KMS-11 (cell line): ENCODE data around the gene CLMN.

ENCODE experiments used
- H2AFZ ChIP-seq: fragments of 200-600 bp; sonication (generic); 2 replicates; pipeline ENCODE4 v1.6.1; 2016; ENCODE audit warnings: antibody characterized with exemption, mixed run types, low read depth
- H3K27ac ChIP-seq: fragments of 200-600 bp; sonication (generic); 2 replicates; pipeline ENCODE4 v1.6.1; 2016; ENCODE audit warnings: mild to moderate bottlenecking, mixed run types
- H3K27me3 ChIP-seq: fragments of 200-600 bp; sonication (generic); 2 replicates; pipeline ENCODE4 v1.6.1; 2017; ENCODE audit warnings: mild to moderate bottlenecking, low read depth, mixed run types, moderate library complexity; ENCODE audit not compliant: insufficient read depth
- H3K36me3 ChIP-seq: fragments of 200-600 bp; sonication (generic); 2 replicates; pipeline ENCODE4 v1.6.1; 2017; ENCODE audit warnings: mild to moderate bottlenecking, mixed run types; ENCODE audit not compliant: insufficient read depth
- H3K4me1 ChIP-seq: fragments of 200-600 bp; sonication (generic); 2 replicates; pipeline ENCODE4 v1.6.1; 2016; ENCODE audit warnings: mild to moderate bottlenecking, low read depth, mixed run types; ENCODE audit not compliant: poor library complexity, severe bottlenecking
- H3K4me2 ChIP-seq: fragments of 200-600 bp; sonication (generic); 2 replicates; pipeline ENCODE4 v1.7.0; 2016; ENCODE audit warnings: mild to moderate bottlenecking, mixed run types
- H3K4me3 ChIP-seq: fragments of 200-600 bp; sonication (generic); IDR thresholded peaks from 2 replicates; pipeline ENCODE4 v1.6.1; 2017; ENCODE audit warnings: low read depth, low read length, mixed read lengths; ENCODE audit not compliant: insufficient read depth
- H3K79me2 ChIP-seq: fragments of 200-600 bp; sonication (generic); 2 replicates; pipeline ENCODE4 v1.6.1; 2016; ENCODE audit warnings: low read depth, mixed run types; ENCODE audit not compliant: insufficient read depth
- H3K9ac ChIP-seq: fragments of 200-600 bp; sonication (generic); 2 replicates; pipeline ENCODE4 v1.6.1; 2016; ENCODE audit warnings: mild to moderate bottlenecking, mixed run types
- H4K20me1 ChIP-seq: fragments of 200-600 bp; sonication (generic); 2 replicates; pipeline ENCODE4 v1.6.1; 2016; ENCODE audit warnings: mild to moderate bottlenecking, mixed run types; ENCODE audit not compliant: insufficient read depth
- CTCF ChIP-seq: fragments of 200-600 bp; sonication (generic); conservative IDR thresholded peaks from 2 replicates; pipeline ENCODE4 v1.6.1; 2017; ENCODE audit warnings: low read depth, mild to moderate bottlenecking, antibody characterized with exemption, low read length, moderate library complexity, mixed read lengths

Gene CLMN

DNA sequence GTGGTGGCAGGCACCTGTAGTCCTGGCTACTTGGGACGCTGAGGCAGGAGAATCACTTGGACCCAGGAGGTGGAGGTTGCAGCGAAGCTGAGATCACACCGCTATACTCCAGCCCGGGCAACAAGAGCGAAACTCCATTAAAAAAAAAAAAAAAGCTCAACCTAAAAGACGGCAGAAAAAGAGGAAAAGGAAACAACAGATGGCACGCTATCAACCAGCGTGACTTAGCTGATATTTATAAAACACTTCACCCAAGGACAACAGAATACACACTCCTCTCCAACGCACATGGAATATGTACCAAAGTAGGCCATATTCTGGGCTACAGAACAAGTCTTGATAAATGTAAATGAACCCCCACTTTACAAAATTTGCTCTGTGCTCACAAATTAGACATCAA is 34.0 kb upstream of the CLMN start:
- Histone ChIP-seq H3K9ac (no peak overlapping the region), H2AFZ (no peak overlapping the region), H3K27me3 (no peaks in the 10 kb centered on the region), H3K4me1 (no peaks in the 10 kb centered on the region), H3K4me3 (no peak overlapping the region), H3K4me2 (no peak overlapping the region), H3K27ac (no peak overlapping the region), H4K20me1 (no peaks in the 10 kb centered on the region), H3K79me2 (no peaks in the 10 kb centered on the region), H3K36me3 (no peaks in the 10 kb centered on the region)
- TF ChIP-seq CTCF = no peak

DNA sequence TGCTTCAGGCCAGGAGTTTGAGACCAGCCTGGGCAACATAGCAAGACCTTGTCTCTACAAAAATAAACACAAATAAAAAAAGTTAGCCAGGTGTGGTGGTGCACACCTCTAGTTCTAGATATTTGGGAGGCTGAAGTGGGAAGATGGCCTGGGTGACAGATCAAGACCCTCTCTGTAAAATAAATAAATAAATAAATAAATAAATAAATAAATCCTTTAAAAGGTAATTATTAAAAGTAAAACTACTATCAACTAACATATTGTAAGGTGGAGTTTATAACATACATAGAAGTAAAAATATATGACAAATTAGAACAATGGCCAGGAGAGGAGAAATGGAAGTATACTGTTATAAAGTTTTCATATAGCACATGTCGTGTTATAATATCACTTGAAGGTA is 33.3 kb upstream of the CLMN start:
- no peaks in the 10 kb centered on the region for H3K79me2 ChIP-seq
- H3K4me2 ChIP-seq = no peak overlapping the region
- no peak overlapping the region for H3K27ac ChIP-seq
- TF ChIP-seq CTCF = no peak
- no peak overlapping the region for H2AFZ ChIP-seq
- no peaks in the 10 kb centered on the region for H3K27me3 ChIP-seq
- no peak overlapping the region for H3K4me3 ChIP-seq
- no peaks in the 10 kb centered on the region for H4K20me1 ChIP-seq
- no peaks in the 10 kb centered on the region for H3K36me3 ChIP-seq
- H3K4me1 ChIP-seq = no peaks in the 10 kb centered on the region
- H3K9ac ChIP-seq = no peak overlapping the region

GRCh38 chr14:95352481-95352880 is 32.8 kb upstream of the CLMN start:
- Histone ChIP-seq H3K4me1 (no peaks in the 10 kb centered on the region), H3K4me3 (no peak overlapping the region), H3K9ac (no peak overlapping the region), H3K27me3 (no peaks in the 10 kb centered on the region), H3K27ac (no peak overlapping the region), H3K4me2 (no peak overlapping the region), H3K79me2 (no peaks in the 10 kb centered on the region), H3K36me3 (no peaks in the 10 kb centered on the region), H2AFZ (no peak overlapping the region), H4K20me1 (no peaks in the 10 kb centered on the region)
- no peak for TF ChIP-seq CTCF

- Histone ChIP-seq H4K20me1 (no peaks in the 10 kb centered on the region), H3K4me3 (no peak overlapping the region), H3K36me3 (no peaks in the 10 kb centered on the region), H3K4me1 (no peaks in the 10 kb centered on the region), H2AFZ (no peak overlapping the region), H3K9ac (no peak overlapping the region), H3K27me3 (no peaks in the 10 kb centered on the region), H3K4me2 (no peak overlapping the region), H3K27ac (no peak overlapping the region), H3K79me2 (no peaks in the 10 kb centered on the region)
- no peak for TF ChIP-seq CTCF
Observed at GRCh38 chr14:95349241-95349640, 29.5 kb upstream of the CLMN start.
